Measurements from ENCODE around the gene APBB2.

GRCh38 chr4:41092128-41092527 is 122.2 kb downstream of the APBB2 start:
- TF ChIP-seq POLR2A (IDR thresholded peaks at IDR 0.05) = no peak
- TF ChIP-seq, protein P1, sequence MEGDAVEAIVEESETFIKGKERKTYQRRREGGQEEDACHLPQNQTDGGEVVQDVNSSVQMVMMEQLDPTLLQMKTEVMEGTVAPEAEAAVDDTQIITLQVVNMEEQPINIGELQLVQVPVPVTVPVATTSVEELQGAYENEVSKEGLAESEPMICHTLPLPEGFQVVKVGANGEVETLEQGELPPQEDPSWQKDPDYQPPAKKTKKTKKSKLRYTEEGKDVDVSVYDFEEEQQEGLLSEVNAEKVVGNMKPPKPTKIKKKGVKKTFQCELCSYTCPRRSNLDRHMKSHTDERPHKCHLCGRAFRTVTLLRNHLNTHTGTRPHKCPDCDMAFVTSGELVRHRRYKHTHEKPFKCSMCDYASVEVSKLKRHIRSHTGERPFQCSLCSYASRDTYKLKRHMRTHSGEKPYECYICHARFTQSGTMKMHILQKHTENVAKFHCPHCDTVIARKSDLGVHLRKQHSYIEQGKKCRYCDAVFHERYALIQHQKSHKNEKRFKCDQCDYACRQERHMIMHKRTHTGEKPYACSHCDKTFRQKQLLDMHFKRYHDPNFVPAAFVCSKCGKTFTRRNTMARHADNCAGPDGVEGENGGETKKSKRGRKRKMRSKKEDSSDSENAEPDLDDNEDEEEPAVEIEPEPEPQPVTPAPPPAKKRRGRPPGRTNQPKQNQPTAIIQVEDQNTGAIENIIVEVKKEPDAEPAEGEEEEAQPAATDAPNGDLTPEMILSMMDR (IDR thresholded peaks at IDR 0.05) = no peak

Data from heart left ventricle (tissue), 13 donors.